ENCODE results near the gene C16orf74. TPM values are rescaled to one million over a fixed set of nuclear protein-coding genes. Genes with fewer than 3 reads are reported as not detected.

The C16orf74 gene
- polyA plus RNA-seq, 2 of the 4 experiments (the other 2 are of a cell fraction) = 3.8 to 9.1 TPM

DNA sequence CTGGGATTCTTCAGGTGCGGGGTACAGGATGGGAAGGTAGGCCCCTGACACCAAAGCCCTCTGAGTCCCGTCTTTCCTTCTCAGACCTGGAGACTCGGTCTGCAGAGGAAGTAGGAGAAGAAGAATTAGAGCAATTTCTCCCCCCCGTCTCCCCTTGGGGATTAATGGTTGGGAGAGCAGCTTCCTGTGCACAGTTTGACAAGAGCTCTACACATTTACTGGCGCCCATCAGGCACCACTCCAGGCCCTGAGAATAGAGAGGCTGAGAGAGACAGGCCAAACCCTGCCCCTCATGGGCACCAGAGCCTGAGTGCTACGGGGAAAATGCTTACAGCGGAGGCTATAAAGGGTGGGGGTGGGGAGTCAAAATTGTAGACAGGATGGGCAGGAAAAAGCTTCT, 3.5 kb upstream of the C16orf74 start:
- TF ChIP-seq SREBF2 (IDR thresholded peaks at IDR 0.05) = no peak
- no peak for TF ChIP-seq NPAS2 (CRISPR knock-in tag; IDR thresholded peaks at IDR 0.05; ENCODE audit: borderline replicate concordance)
- TF ChIP-seq BHLHE40 (IDR thresholded peaks at IDR 0.05; ENCODE audit: low read depth, low read length) = no peak
- TF ChIP-seq KDM5A (IDR thresholded peaks at IDR 0.05) = no peak
- no peak for TF ChIP-seq KDM1A (IDR thresholded peaks at IDR 0.05; ENCODE audit: low read depth)
- TF ChIP-seq CBX2 (IDR thresholded peaks at IDR 0.05; ENCODE audit: borderline replicate concordance, low read depth) = no peak
- POLR2A ChIA-PET = no interaction called here
- 67% methylated on average over 5 of the region's 7 CpGs for WGBS (ENCODE audit: missing lambda C conversion rate)
- no peak for FAIRE-seq
- Histone ChIP-seq H3K9me3 (no peaks in the 10 kb centered on the region), H3K4me3 (no peak overlapping the region), H3K27ac (no peak overlapping the region), H3K4me2 (no peak overlapping the region), H3K4me1 (peaks cover 19% of the 10 kb centered on the region)
- no peak for ATAC-seq
- DNase-seq (ENCODE audit: low read depth in 1 of 2, low spot score in 1 of 2) = no peak
- CTCF ChIA-PET = interaction anchor here (0.6 to 1.7 kb wide), 4 partner anchors 13 to 479 kb away, joined by 3 to 7 read pairs (median 4); no protein-coding TSS in a partner anchor

DNA sequence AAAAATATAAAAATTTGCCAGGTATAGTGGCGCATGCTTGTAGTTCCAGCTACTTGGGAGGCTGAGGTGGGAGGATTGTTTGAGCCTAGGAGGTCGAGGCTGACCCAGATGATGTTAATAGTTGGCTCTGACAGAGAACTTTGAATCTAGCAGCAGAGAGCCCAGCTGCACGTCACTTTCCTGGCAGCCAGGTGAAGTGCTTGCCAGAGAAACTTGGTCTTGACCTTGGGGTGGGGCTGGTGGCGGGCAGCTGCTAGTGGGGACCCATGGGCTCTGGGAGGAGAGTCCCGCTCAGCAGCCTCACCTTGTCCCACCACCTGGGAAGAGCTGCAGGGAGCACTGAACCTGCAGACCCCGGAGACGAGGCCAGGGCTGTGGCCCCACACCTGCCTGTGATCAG, 3.1 kb upstream of the C16orf74 start:
- FAIRE-seq (no peak), ATAC-seq (no peak), DNase-seq (ENCODE audit: low read depth in 1 of 2, low spot score in 1 of 2) (no peak)
- Histone ChIP-seq H3K4me2 (no peak overlapping the region), H3K4me3 (no peak overlapping the region), H3K4me1 (peaks cover 19% of the 10 kb centered on the region), H3K9me3 (no peaks in the 10 kb centered on the region), H3K27ac (no peak overlapping the region)
- TF ChIP-seq, protein P1, sequence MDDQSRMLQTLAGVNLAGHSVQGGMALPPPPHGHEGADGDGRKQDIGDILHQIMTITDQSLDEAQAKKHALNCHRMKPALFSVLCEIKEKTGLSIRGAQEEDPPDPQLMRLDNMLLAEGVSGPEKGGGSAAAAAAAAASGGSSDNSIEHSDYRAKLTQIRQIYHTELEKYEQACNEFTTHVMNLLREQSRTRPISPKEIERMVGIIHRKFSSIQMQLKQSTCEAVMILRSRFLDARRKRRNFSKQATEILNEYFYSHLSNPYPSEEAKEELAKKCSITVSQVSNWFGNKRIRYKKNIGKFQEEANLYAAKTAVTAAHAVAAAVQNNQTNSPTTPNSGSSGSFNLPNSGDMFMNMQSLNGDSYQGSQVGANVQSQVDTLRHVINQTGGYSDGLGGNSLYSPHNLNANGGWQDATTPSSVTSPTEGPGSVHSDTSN (IDR thresholded peaks at IDR 0.05) = no peak
- TF ChIP-seq PHF8 (IDR thresholded peaks at IDR 0.05; ENCODE audit: borderline replicate concordance, low read depth) (no peak), CHD4 (IDR thresholded peaks at IDR 0.05; ENCODE audit: borderline replicate concordance) (no peak), HOXB5 (CRISPR knock-in tag; IDR thresholded peaks at IDR 0.05) (no peak), MAFK (IDR thresholded peaks at IDR 0.05; ENCODE audit: partially characterized antibody) (no peak), EP300 (IDR thresholded peaks at IDR 0.05) (no peak), RNF2 (IDR thresholded peaks at IDR 0.05; ENCODE audit: borderline replicate concordance, low read depth) (no peak), SREBF2 (IDR thresholded peaks at IDR 0.05) (no peak), TFCP2L1 (CRISPR knock-in tag; IDR thresholded peaks at IDR 0.05) (no peak), NR3C1 (IDR thresholded peaks at IDR 0.05) (no peak), ESRRA (IDR thresholded peaks at IDR 0.05; ENCODE audit: borderline replicate concordance, low read length) (no peak), FOXS1 (CRISPR knock-in tag; IDR thresholded peaks at IDR 0.05) (no peak)
- TF ChIP-seq, protein P2, sequence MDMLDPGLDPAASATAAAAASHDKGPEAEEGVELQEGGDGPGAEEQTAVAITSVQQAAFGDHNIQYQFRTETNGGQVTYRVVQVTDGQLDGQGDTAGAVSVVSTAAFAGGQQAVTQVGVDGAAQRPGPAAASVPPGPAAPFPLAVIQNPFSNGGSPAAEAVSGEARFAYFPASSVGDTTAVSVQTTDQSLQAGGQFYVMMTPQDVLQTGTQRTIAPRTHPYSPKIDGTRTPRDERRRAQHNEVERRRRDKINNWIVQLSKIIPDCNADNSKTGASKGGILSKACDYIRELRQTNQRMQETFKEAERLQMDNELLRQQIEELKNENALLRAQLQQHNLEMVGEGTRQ (IDR thresholded peaks at IDR 0.05) = no peak
- TF ChIP-seq, protein P3, sequence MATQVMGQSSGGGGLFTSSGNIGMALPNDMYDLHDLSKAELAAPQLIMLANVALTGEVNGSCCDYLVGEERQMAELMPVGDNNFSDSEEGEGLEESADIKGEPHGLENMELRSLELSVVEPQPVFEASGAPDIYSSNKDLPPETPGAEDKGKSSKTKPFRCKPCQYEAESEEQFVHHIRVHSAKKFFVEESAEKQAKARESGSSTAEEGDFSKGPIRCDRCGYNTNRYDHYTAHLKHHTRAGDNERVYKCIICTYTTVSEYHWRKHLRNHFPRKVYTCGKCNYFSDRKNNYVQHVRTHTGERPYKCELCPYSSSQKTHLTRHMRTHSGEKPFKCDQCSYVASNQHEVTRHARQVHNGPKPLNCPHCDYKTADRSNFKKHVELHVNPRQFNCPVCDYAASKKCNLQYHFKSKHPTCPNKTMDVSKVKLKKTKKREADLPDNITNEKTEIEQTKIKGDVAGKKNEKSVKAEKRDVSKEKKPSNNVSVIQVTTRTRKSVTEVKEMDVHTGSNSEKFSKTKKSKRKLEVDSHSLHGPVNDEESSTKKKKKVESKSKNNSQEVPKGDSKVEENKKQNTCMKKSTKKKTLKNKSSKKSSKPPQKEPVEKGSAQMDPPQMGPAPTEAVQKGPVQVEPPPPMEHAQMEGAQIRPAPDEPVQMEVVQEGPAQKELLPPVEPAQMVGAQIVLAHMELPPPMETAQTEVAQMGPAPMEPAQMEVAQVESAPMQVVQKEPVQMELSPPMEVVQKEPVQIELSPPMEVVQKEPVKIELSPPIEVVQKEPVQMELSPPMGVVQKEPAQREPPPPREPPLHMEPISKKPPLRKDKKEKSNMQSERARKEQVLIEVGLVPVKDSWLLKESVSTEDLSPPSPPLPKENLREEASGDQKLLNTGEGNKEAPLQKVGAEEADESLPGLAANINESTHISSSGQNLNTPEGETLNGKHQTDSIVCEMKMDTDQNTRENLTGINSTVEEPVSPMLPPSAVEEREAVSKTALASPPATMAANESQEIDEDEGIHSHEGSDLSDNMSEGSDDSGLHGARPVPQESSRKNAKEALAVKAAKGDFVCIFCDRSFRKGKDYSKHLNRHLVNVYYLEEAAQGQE (IDR thresholded peaks at IDR 0.05) = no peak
- 83% methylated on average over 7 of the region's 7 CpGs for WGBS (ENCODE audit: missing lambda C conversion rate)
- CTCF ChIA-PET = interaction anchor here (0.6 to 1.7 kb wide), 3 partner anchors 14 to 478 kb away, joined by 3 to 7 read pairs (median 6); no protein-coding TSS in a partner anchor
- POLR2A ChIA-PET = no interaction called here

DNA sequence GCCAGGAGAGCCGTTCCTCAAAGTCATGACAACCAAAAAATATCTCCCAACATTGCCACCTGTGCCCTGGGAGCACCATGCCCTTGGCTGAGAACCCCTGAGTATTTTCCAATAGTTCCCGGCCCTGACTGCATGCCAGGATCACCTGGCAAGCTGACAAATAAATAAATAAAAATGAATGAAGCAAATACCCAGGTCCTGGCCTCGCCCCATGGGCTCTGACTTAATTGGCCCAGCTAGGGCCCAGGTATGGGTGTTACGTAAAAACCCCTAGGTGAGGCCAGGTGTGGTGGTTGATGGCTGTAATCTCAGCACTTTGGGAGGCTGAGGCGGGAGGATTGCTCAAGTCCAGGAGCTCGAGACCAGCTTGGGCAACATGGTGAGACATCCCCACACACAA, 2.7 kb upstream of the C16orf74 start:
- no peak overlapping the region for H3K4me3 ChIP-seq
- H3K27ac ChIP-seq = no peak overlapping the region
- CTCF ChIA-PET = interaction anchor here (1.5 to 1.7 kb wide), 2 partner anchors 14 to 34 kb away, joined by 6 to 7 read pairs; no protein-coding TSS in a partner anchor
- POLR2A ChIA-PET = no interaction called here
- FAIRE-seq = no peak
- H3K9me3 ChIP-seq = no peaks in the 10 kb centered on the region
- H3K4me2 ChIP-seq = no peak overlapping the region
- no peak for DNase-seq (ENCODE audit: low read depth in 1 of 2, low spot score in 1 of 2)
- peaks cover 19% of the 10 kb centered on the region for H3K4me1 ChIP-seq
- 76% methylated on average over 6 of the region's 6 CpGs for WGBS (ENCODE audit: missing lambda C conversion rate)
- no peak for ATAC-seq
- no peak for TF ChIP-seq TFCP2L1 (CRISPR knock-in tag; IDR thresholded peaks at IDR 0.05)
- TF ChIP-seq KDM5A (IDR thresholded peaks at IDR 0.05) = no peak
- TF ChIP-seq NPAS2 (CRISPR knock-in tag; IDR thresholded peaks at IDR 0.05; ENCODE audit: borderline replicate concordance) = no peak
- TF ChIP-seq GATA3 (IDR thresholded peaks at IDR 0.05; ENCODE audit: borderline replicate concordance) = no peak
- TF ChIP-seq, protein P4, sequence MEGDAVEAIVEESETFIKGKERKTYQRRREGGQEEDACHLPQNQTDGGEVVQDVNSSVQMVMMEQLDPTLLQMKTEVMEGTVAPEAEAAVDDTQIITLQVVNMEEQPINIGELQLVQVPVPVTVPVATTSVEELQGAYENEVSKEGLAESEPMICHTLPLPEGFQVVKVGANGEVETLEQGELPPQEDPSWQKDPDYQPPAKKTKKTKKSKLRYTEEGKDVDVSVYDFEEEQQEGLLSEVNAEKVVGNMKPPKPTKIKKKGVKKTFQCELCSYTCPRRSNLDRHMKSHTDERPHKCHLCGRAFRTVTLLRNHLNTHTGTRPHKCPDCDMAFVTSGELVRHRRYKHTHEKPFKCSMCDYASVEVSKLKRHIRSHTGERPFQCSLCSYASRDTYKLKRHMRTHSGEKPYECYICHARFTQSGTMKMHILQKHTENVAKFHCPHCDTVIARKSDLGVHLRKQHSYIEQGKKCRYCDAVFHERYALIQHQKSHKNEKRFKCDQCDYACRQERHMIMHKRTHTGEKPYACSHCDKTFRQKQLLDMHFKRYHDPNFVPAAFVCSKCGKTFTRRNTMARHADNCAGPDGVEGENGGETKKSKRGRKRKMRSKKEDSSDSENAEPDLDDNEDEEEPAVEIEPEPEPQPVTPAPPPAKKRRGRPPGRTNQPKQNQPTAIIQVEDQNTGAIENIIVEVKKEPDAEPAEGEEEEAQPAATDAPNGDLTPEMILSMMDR (IDR thresholded peaks at IDR 0.05) = no peak
- no peak for TF ChIP-seq NR3C1 (IDR thresholded peaks at IDR 0.05)
- TF ChIP-seq, protein P5, sequence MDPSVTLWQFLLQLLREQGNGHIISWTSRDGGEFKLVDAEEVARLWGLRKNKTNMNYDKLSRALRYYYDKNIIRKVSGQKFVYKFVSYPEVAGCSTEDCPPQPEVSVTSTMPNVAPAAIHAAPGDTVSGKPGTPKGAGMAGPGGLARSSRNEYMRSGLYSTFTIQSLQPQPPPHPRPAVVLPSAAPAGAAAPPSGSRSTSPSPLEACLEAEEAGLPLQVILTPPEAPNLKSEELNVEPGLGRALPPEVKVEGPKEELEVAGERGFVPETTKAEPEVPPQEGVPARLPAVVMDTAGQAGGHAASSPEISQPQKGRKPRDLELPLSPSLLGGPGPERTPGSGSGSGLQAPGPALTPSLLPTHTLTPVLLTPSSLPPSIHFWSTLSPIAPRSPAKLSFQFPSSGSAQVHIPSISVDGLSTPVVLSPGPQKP (IDR thresholded peaks at IDR 0.05; ENCODE audit: low read depth, low read length) = no peak
- no peak for TF ChIP-seq RCOR1 (IDR thresholded peaks at IDR 0.05; ENCODE audit: low read depth, low read length)
- no peak for TF ChIP-seq EHF (CRISPR knock-in tag; IDR thresholded peaks at IDR 0.05)
- no peak for TF ChIP-seq SMC3 (IDR thresholded peaks at IDR 0.05)
- TF ChIP-seq RNF2 (IDR thresholded peaks at IDR 0.05; ENCODE audit: borderline replicate concordance, low read depth) = no peak
- TF ChIP-seq FOSB (CRISPR knock-in tag; IDR thresholded peaks at IDR 0.05) = no peak
- TF ChIP-seq RARB (CRISPR knock-in tag; IDR thresholded peaks at IDR 0.05) = no peak
